ENCODE results near the gene ARRDC1. TPM values are rescaled to one million over a fixed set of nuclear protein-coding genes. Genes with fewer than 3 reads are reported as not detected.

Gene ARRDC1
- total RNA-seq, 2 donors from 2014 or later = 78.1 to 93.6 TPM

- Histone ChIP-seq H3K36me3 (replicated peaks in 1 of 2; ENCODE audit: insufficient read depth in 1 of 2, low read depth in 2 of 2) (peaks cover 0 to 6% of the 10 kb centered on the region in 2 donors), H3K9me3 (no peaks in the 10 kb centered on the region), H3K27ac (no peak overlapping the region), H3K4me3 (peak overlapping the region in 1 of 2 donors; percentile 36), H3K4me1 (peaks cover 49% of the 10 kb centered on the region), H3K27me3 (no peaks in the 10 kb centered on the region)
- TF ChIP-seq CTCF (IDR thresholded peaks at IDR 0.05) = no peak
- no peak for TF ChIP-seq POLR2A (IDR thresholded peaks at IDR 0.05)
- WGBS, 2 donors = 10 to 30% methylated on average over 4 to 45 of the region's 58 CpGs
- intact Hi-C loops (cut with DNase I) = no loop called here
- DNase-seq (peak in 1 of 4 donors; percentile 19), ATAC-seq (peak; percentile 0)
Measured at GRCh38 chr9:137589441-137590122, 15.9 kb upstream of the ARRDC1 start.

GRCh38 chr9:137590123-137590468 lies 15.4 kb upstream of the ARRDC1 start:
- intact Hi-C loops (cut with DNase I) = no loop called here
- no peaks in the 10 kb centered on the region for H3K9me3 ChIP-seq
- H3K4me3 ChIP-seq = no peak overlapping the region
- 0% methylated on average over 3 of the region's 61 CpGs; no CpG with 5 or more reads in 1 of the 2 donors for WGBS, 2 donors
- ATAC-seq = peak; percentile 10
- peaks cover 49% of the 10 kb centered on the region for H3K4me1 ChIP-seq
- no peak for TF ChIP-seq POLR2A (IDR thresholded peaks at IDR 0.05)
- no peak for TF ChIP-seq CTCF (IDR thresholded peaks at IDR 0.05)
- H3K27ac ChIP-seq = peak overlapping the region in 1 of 4 donors; percentile 45
- DNase-seq = no peak
- H3K36me3 ChIP-seq (replicated peaks in 1 of 2; ENCODE audit: insufficient read depth in 1 of 2, low read depth in 2 of 2) = peaks cover 0 to 6% of the 10 kb centered on the region in 2 donors
- no peaks in the 10 kb centered on the region for H3K27me3 ChIP-seq

GRCh38 chr9:137590469-137591383 lies 14.8 kb upstream of the ARRDC1 start, which contains the start of gene ZMYND19:
TSS of gene ZMYND19 (minus strand) at chr9:137590512. CDS start at chr9:137590263, 249 bp downstream.
- DNase-seq (peak; percentile 90 to 92 (median 90)), ATAC-seq (peak; percentile 96)
- TF ChIP-seq CTCF (IDR thresholded peaks at IDR 0.05) (no peak), POLR2A (IDR thresholded peaks at IDR 0.05) (peak in 2 of 3 donors; percentile 36 to 40)
- no peaks in the 10 kb centered on the region for H3K27me3 ChIP-seq
- no peaks in the 10 kb centered on the region for H3K9me3 ChIP-seq
- peak within 1 kb of the TSS; percentile 19 to 77 (median 52) for H3K27ac ChIP-seq
- intact Hi-C loops (cut with DNase I) = no loop called here
- WGBS, 2 donors = 1 to 12% methylated on average over 12 to 88 of the region's 113 CpGs
- peak within 1 kb of the TSS; percentile 26 to 62 for H3K4me3 ChIP-seq
- H3K36me3 ChIP-seq (replicated peaks in 1 of 2; ENCODE audit: insufficient read depth in 1 of 2, low read depth in 2 of 2) = peaks cover 0 to 6% of the 10 kb centered on the region in 2 donors
- peaks cover 49% of the 10 kb centered on the region for H3K4me1 ChIP-seq

- Histone ChIP-seq H3K4me1 (peaks cover 49% of the 10 kb centered on the region), H3K4me3 (no peak overlapping the region), H3K27me3 (no peaks in the 10 kb centered on the region), H3K27ac (peak overlapping the region; percentile 47 to 75 (median 68)), H3K36me3 (replicated peaks in 1 of 2; ENCODE audit: insufficient read depth in 1 of 2, low read depth in 2 of 2) (no peaks in the 10 kb centered on the region), H3K9me3 (no peaks in the 10 kb centered on the region)
- ATAC-seq = peak; percentile 67
- 17 to 24% methylated on average over 5 to 7 of the region's 7 CpGs for WGBS, 2 donors
- DNase-seq = peak; percentile 83 to 93 (median 92)
- peak in 1 of 7 experiments; percentile 17 for TF ChIP-seq CTCF (IDR thresholded peaks at IDR 0.05)
- no peak for TF ChIP-seq POLR2A (IDR thresholded peaks at IDR 0.05)
- intact Hi-C loops (cut with DNase I) = no loop called here
Measured at GRCh38 chr9:137592767-137593166, 12.7 kb upstream of the ARRDC1 start.
